Femur (tissue), 1 donor: Measurements from ENCODE around the gene LAMA5.
A peak's percentile ranks its signal among the peaks of the same experiment; 100 is the strongest.
"Not testable (repeated sequence)": the region's sequence is repeated elsewhere in the genome, so short reads cannot be mapped to it uniquely, and the experiment has no call there.

Experiments
- DNase-seq: peaks from one replicate; pipeline ENCODE4 v3.0.0-alpha.2; 2017

The LAMA5 gene

DNA sequence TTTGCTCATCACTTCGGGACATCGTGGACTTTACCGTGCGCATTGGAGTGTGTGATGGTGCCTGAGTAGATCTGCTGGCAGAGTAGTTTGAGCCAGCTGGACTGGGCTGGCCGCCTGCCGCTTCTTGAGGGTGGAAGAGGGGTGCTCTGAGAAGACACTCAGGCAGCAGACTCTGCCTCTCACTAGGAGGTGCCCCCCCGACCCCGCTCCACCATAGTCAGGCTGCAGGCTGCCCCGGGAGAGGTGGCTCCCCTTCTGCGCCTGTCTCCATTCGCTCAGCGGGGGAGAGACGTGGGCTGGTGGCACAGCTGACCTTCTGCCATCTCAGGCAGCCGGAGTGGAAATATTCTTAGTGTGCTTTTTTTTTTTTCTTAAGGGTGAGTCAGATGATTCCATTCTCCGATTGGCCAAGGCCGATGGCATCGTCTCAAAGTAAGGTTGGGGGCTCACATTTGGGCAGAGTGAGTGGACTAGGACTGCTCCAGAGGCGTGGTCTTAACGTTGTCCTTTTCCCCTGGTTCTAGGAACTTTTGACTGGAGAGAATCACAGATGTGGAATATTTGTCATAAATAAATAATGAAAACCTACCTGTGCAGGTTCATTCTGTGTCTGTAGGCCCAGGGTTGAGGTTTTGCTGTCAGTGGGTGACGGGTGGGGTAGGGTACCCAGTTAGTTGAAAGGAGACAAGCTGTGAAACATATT lies 21.0 kb upstream of the LAMA5 start:
- no peak for DNase-seq

DNA sequence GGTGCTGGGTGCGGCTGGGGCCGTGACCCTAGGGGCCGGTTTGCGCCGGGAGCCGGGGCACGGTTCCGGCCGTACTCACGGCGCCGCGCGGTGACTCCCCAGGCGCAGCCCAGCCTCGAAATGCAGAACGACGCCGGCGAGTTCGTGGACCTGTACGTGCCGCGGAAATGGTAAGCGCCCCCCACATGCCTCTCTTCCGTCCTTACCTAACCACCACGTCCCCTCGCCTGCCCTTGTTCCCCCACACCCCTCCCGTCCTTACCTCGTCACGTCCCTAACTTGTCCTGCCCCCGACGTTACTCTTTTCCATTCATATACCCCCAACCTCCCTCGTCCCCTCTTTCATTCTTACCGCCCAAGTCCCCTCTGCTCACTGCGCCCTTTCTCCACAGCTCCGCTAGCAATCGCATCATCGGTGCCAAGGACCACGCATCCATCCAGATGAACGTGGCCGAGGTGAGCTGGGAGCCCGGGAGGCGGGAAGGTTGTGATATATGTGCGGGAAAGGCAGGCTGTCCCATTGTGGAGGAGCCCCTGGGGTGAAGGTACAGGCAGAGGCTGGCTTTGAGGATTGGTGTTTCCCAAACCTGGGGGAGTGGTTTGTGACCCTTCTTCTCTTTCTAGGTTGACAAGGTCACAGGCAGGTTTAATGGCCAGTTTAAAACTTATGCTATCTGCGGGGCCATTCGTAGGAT lies 20.3 kb upstream of the LAMA5 start:
- DNase-seq: no peak

DNA sequence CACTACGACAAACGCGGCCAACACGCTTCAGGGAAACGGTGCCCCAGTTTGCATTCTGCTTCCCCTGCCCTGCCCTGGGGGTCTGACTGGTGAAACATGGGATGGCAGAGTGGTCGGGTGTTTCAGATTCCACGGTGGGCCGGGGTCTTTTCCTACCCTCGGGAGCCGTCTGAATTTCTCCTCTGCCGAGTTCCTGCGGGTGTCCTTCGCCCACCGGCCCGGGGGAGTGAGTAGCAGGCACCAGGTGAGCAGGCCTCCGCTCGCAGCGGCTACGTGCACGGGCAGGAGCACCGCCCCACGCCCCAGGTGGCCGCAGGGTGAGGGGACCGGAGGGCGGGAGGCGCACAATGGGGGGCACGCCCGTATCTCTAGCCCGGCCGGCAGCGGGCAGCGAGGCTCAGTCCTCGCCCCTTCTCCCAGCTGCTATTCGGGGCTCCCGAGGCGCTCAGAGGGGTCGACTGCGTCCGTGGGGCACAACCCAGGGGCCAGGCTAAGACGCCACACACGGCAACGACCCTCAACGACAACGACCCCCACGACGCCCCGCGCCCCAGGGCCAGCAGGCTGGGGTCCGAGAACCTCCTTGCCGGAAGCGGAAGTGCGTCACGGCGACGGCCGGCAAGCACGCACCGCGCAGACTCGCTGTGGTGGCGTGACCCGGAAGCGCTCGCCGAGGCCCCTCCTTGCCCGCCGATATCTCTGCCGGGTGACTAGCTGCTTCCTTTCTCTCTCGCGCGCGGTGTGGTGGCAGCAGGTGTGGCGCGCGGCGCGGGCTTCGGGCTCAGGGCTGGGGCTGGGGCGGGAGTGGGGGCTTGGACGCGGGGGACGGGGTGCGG lies 19.5 kb upstream of the LAMA5 start, which contains the start of gene RPS21:
RPS21 (plus strand) TSS at position 721 of the 836 bp plus-strand sequence. CDS start 236 bp downstream, outside the sequence.
- DNase-seq: peak; percentile 97

DNA sequence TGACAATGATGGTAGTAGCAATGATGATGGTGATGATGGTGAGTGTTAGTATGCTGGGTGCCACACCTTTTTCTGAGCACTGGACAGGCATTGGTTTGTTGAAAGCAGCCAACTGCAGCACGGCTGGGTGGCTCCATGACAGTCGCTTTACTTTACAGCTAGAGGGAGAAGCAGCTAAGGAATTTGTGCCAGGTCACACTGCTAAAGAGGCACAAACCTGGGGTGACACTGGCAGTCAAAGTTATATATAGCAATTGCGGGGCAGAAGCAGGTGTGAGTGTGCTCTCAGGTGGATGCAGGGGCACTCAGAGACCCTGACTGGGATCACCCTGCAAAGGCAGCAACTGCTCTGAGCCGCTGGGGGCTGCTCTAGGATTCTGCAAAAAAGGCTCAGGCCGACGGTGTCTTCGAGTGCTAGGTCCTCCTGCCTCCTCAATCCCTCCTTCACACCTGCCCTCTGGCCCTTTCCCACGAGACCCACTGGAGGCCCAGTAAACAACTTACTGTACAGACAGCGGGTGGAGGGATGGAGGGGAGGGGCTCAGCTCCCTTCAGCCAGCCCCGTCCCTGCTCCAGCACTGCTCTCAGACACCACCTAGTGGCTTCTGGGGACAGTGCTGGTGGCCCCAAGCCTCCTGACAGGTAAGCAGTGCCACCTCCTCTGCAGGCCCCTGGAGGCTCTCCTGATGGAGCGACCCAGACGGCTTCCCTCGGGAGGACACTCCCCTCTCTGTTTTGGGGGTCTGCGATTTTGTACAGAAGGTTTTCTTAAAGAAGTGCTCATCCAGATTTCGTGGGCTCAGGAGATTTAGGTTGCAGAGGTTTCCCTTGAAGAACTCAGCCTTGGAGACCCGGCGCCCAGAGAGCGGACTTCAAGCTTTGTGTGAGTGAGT lies 15.4 kb upstream of the LAMA5 start:
- peak; percentile 84 for DNase-seq

DNA sequence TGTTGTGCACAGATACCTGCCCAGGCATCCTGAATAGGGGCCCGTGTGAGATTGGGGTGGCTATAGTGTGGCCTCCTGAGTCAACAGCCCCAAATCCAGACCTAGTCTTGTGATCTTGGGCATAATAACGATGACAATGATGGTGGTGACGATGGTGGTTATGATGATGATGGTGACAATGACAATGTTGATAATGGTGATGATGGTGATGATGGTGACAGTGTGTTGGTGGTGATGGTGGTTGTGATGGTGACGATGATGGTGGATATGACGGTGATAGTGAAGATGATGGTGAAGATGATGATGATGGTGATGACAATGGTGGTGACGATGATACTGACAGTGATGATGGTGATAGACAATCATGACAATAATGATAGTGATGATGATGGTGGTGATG lies 14.7 kb upstream of the LAMA5 start:
- no peak for DNase-seq

DNA sequence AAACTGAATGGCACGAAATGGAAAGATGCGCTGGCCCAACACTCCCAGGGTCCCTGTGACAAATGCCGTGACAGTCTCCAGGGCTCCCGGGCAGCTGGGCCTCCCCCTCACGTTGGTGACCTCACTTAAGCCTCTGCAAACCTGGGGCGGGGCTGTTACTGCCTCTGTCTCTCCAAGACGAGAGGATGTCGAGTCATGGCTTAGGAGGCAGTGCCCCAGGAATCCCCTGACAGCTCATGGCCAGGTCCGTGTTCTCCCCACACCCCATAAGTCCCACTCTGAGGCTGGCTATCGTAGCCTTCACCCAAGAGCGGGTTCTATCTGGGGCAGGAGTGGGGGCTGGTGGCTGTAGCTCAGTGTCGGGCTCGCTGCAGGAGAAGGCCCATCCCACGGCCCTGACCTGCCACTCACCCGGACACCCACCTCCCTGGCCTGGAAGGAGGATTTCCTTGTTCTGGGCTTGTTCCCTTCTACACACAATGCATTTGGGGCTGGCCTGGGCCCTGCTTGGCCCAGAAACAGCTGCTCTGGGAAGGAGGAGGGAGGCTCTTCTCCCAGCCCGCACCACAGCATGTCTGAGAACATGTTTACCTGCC lies 14.2 kb upstream of the LAMA5 start:
- DNase-seq: no peak

DNA sequence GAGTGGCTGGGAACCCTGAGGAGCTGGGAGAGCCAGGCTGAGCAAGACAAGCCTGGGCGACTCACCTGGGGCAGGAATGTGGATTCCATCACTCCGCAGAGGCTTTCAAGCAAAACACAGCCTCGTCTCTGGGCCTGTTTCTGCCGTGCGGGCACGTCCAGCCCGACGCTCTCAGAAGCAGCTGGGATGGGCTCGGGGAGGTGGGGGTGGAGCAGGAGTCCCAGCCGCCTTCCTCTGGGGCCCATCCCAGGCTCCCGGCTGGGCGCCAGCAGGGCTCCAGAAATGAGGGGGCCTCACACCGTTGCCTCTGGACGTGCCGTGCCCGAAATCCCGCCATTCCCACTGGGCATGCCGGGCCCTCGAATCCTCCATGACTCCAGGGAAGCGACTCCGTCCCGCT lies 11.1 kb upstream of the LAMA5 start:
- no peak for DNase-seq

DNA sequence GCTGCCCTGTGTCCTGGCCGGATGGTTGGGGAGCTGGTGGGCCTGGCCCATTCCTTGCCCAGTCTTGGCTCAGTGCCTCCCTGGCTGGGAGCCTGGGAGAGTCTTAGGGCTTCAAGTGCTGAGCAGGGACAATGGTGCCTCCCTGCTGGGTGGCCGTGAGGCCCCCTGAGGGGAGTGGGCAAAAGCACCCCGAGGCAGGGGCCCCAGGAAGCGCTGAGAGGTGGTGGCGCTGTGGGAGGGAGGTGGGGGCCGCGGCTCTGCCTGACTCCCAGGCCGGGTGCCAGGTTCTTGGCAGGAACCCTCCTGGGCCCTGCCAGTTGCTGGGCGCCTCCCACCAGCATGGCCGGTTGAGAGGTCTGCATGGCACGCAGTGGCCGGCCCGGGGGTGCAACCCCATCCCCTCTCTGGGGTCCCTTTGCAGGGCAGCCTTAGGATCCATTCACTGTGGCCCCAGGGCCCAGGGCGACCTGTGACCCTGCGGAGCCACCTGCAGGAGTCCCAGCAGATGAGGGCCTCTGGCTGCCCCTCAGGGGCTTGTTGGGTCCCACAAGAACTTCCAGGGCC lies 10.6 kb upstream of the LAMA5 start:
- no peak for DNase-seq

DNA sequence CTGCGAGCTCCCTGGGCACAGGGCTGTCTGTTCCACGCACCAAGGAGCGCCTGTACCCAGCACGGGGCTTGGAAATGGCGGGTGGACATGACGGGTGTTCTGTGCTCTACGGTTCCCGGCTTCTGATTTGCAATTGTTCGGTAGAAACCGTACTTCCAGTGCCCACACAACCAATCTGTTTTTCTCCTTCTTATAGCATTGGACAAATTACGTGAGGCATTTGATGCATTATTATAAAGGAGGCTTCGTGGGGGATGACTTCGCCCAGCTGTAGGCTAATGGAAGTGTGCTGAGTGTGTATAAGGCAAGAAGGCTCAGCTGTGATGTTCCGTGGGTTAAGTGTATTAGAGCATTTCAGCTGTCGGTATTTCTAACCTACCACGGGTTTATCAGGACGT lies 10.0 kb upstream of the LAMA5 start:
- no peak for DNase-seq

DNA sequence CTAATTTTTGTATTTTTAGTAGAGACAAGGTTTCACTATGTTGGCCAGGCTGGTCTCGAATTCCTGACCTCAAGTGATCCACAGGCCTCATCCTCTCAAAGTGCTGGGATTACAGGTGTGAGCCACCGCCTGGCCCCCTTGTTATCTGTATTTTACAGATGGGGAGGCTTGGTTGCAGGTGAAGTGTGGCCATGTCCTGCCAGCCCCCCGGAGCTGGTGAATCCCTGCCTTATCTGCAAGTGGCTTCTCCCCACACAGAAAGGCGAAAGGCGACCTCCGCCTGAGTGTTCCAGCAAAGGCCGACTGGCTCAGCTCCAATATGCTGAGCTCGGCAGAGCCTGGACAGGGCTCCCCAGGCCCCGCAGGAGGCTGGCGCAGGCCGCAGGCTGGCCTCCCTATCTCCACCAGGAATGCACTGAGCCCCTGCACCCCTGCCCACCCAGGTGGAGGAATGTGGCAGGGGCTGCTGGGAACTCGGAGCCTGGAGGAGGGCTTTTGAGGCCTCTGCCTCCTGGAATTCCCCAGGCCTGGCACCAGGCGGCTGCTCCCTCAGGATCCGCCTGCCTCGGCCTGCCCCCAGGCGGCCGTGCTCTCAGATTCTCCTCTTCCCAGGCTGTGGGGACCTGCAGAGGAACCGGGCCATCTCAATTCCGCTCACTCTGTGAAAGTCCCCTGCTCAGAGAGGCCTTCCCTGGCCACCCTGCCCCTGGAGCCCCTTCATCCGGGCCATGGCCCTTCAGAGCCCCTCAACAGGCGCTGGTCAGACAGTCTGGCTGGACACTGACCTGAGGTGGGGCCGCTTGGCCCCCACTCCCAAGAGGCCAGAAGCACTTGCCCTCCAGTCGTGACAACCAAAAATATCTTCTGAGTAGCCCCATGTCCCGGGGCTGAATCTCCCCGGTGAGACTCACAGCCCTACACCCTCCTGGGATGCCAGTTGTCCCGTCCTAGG lies 9.3 kb upstream of the LAMA5 start:
- peak; percentile 57 for DNase-seq

DNA sequence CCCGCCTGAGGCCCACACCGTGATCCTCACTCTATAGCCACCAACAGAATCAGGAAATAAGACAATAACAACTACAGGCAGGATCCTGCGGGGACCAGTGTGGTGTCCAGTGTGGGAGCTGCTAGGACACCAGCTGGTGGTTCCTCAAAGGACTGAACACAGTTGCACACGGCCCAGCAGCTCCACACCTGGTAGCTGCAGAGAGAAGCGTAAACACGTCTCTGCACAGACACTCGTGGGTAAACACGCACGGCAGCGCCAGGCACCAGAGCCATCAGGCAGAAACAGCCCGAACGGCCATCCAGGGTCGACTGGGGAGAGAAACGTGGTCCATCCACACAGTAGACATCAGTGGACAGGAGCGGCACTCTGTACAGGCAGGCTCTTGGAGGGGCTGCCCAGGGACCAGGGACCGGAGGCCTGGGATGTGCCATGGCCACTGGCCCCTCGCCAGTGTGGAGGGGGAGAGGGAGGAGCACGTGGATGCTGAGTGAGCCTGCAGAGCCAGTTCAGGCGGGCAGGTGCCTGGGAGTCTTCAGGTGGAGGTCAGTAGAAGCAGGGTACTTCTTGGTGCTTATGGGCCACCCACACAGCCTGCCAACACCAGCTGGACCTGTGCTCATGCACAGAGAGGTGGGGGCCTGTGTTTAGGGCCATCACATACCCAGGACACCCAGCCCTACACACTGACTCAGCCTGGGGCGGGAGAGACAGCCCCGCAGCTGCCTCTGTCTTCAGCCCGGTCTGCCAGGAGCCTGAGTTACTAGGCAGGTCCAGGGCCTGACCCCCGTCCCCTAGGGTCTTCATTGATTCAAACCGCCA lies 7.4 kb upstream of the LAMA5 start:
- DNase-seq: no peak

DNA sequence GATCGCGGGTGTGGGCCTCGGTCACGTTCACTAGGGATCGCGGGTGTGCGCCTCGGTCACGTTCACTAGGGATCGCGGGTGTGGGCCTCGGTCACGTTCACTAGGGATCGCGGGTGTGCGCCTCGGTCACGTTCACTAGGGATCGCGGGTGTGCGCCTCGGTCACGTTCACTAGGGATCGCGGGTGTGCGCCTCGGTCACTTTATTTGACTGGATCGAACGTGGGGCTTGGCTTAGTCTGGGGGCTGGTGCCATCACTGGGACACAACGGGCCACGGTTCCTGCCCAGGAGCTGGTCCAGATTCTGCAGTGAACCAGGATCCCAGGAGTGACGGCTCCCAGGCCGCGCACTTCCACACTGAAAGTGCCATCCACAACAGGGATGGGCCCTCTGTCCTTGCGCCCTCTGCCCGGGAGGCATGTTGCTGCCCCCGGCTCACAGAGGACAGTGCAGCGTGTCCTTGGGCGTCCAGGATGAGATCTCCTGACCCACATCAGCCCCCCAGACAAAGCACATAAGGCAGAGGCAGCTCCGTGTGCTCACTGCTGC lies 6.6 kb upstream of the LAMA5 start:
- DNase-seq: not testable (repeated sequence)

DNA sequence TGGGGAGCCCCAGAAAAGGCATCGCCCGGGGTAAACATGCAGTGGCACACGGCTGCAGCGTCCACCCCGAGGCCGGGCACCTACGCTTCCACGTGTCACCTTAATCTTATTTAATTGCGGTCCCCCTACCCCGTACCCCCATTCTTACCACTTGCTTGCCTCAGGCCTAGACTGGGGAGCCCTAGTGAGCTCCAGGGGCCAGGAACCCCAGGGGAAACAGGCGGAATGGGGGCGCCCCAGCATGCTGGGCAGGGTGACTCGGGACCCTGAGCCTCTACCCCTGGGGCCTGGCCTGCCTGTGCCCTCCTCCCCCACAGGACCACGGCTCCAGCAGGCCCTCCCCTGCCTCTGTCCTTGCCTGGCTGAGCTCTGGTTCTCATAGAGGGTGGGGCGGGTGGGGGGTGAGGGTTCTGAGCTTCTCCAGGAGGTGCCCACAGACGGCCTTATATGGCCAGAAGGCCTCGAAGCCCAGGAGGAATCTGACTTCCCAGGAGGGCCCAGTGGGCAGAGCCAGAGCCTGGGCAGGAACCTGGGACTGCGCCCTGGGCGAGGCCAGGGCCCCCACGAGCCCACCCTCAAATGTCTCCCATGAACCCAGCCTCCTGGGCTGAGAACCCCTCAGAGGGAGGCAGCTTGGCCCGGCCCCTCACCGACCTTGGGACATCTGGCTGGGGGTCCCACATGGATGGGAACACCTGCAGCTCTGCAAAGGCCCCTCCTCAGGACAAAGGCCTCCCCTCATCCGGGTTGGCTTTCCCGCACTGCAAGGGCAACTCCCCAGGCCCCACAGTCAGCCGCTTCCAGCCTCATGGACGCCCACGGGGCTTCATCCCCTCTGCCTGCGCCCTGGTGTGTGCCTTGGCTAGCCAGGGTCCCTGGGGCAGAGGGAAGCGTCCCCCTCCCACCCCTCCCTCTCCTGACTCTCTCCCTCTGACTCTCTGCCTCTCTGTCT lies 5.2 kb upstream of the LAMA5 start:
- DNase-seq: no peak

DNA sequence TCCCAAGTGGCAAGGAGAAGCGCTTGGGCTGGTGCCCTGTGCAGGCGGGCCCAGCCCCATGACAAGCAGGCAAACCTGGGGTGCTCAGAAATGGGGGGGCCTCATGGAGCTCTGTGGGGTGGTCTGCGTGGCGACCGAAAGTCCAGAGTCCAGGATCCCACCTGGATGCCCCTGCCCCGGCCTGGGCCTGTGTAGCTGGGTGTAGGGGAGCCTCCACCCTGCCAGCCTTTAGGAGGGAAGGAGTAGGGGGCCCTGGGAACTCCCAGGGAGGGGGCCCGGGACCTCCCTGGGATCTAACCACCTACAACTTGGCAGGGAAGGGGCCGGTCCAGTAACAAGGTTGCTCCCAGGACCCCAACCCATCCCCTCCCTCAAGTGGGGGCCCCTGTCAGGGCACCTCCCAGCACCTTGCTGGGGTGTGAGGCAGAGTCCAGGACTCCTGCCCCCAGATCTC lies 4.5 kb upstream of the LAMA5 start:
- DNase-seq: no peak

DNA sequence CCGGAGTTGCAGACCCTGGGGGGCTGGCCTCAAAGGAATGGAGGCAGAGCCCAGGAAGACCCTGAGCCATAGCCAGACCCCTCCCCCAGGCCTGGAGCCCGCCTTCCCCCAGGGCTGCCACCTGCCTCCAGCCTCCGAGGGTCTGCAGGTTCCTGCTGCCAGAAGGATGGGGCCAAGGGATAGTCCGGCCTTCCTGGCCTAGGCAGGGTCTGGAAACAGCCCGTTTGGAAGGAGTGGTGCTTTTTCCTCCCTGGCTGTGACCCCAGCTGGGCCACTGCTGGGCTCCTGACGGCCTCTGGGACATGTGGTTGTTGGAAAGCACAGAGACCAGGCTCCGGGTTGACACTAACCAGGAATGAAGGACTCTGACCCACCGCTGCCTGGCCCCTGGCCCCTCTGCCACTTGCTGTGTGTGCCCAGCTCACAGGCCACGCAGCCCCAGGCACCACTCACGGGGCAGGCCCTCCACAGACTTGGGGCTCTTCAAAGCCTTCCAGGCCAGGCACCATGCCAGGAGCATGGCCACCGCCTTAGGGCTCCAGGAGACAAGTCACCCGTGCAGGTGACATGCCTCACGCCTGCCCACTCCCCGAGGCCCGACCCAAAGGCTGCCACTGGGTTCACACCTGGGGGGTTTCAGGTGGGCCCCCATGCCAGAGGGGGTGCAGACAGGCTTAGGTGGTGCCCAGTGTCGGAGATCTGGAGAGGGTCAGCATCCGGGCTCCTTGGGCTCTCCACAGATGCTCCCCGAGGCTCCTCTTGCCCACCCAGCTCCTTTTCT lies 3.9 kb upstream of the LAMA5 start:
- no peak for DNase-seq

DNA sequence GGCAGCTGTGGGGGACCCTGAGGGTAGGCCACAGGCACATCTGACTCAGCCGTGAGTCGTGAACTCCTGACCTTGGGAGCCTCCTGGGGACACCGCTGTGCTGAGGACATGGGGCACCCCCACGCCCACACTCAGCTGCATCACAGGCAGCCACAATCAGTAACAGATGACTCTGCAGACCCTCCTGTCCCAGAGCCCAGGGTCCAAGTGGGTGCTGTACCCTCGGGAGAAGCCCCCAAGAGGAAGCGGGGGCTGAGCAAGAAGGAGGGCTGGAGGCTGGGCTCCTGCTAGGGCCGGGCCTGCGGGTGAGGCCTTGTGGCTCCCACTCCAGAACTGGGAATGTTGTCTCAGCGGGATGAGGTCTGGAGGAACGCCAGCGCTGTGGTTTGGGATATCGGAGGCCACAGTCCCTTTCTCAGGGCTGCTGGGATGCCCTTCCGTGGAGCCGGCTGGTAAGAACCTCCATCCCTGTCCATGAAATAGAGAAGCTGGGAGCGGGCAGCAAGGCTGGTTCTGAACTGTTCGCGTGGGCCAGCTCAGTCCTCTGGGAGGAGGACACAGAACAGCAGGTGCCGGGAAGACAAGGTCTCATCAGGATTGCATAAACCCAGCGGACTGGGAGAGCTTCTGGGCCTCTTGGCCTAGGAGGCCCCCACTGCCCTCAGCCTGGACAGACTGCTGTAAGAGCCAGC lies 3.1 kb upstream of the LAMA5 start:
- peak; percentile 84 for DNase-seq

DNA sequence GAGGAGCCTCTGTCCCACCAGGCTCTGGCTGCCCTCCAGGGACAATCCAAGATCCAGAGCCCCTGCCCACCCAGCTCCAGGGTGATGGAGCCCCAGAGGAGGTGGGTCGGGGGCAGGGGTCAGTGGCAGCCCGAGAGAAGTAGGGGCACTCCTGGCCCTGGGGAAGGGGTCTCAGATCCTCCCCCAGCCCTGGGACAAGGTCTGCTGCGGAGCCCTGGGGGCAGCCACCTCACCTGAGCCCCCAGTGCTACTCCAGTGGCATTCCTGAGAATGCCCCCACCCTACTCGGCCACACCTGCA lies 2.7 kb upstream of the LAMA5 start:
- DNase-seq: no peak
